Karpas-422 (cell line): ENCODE results near the gene DDX10. TPM values are rescaled to one million over a fixed set of nuclear protein-coding genes. Genes with fewer than 3 reads are reported as not detected.

Experiments used
- DNase-seq: peaks from one replicate; pipeline ENCODE4 v3.0.0-alpha.2; 2015
- H2AFZ ChIP-seq: fragments of 200-600 bp; sonication (generic); 2 replicates; pipeline ENCODE4 v1.6.1; 2014; ENCODE audit warnings: antibody characterized with exemption, low read length, mixed read lengths
- H3K27ac ChIP-seq: fragments of 200-600 bp; sonication (generic); 2 replicates; pipeline ENCODE4 v1.5.1; 2014; ENCODE audit warnings: mild to moderate bottlenecking, low read length, moderate library complexity
- H3K27me3 ChIP-seq: fragments of 200-600 bp; sonication (generic); 2 replicates; pipeline ENCODE4 v1.6.1; 2014; ENCODE audit warnings: low read length, mixed read lengths
- H3K36me3 ChIP-seq: fragments of 200-600 bp; sonication (generic); 2 replicates; pipeline ENCODE4 v1.6.1; 2014; ENCODE audit warnings: low read length, mixed read lengths; ENCODE audit not compliant: insufficient read depth
- H3K4me1 ChIP-seq: fragments of 200-600 bp; sonication (generic); 2 replicates; pipeline ENCODE4 v1.6.1; 2014; ENCODE audit warnings: mild to moderate bottlenecking, low read length, mixed read lengths
- H3K4me2 ChIP-seq: fragments of 200-600 bp; sonication (generic); 2 replicates; pipeline ENCODE4 v1.6.1; 2014; ENCODE audit warnings: low read length, low read depth, mild to moderate bottlenecking; ENCODE audit not compliant: poor library complexity, severe bottlenecking
- H3K4me3 ChIP-seq: fragments of 200-600 bp; sonication (generic); 2 replicates; pipeline ENCODE4 v1.5.1; 2014; ENCODE audit warnings: mild to moderate bottlenecking, antibody characterized with exemption, low read length, mixed read lengths
- H3K79me2 ChIP-seq: fragments of 200-600 bp; sonication (generic); 2 replicates; pipeline ENCODE4 v1.6.1; 2014; ENCODE audit warnings: mild to moderate bottlenecking, low read length, mixed read lengths
- H3K9ac ChIP-seq: fragments of 200-600 bp; sonication (generic); 2 replicates; pipeline ENCODE4 v1.6.0; 2014; ENCODE audit warnings: low read length
- H3K9me2 ChIP-seq: fragments of 200-600 bp; sonication (generic), shearing (Covaris generic); replicated peaks from 2 replicates; pipeline ENCODE4 v1.6.0; 2014; ENCODE audit warnings: mild to moderate bottlenecking, low read length, moderate library complexity; ENCODE audit not compliant: insufficient read depth
- H3K9me3 ChIP-seq: fragments of 300-700, 200-600 bp; sonication (generic); 2 replicates; pipeline ENCODE4 v1.6.1; 2014; ENCODE audit warnings: low read length, mixed read lengths
- H4K20me1 ChIP-seq: fragments of 200-600 bp; sonication (generic); 2 replicates; pipeline ENCODE4 v1.6.1; 2014; ENCODE audit warnings: mild to moderate bottlenecking, antibody characterized with exemption, low read length, low read depth; ENCODE audit not compliant: insufficient read depth
- total RNA-seq: library from RNA; depleted of rRNA; stranded (reverse); fragments of >200 nt; shearing (Covaris generic); gene quantifications from 2 replicates; pipeline ENCODE4 v1.2.3, GENCODE V29; 2014; ENCODE audit warnings: low replicate concordance

DDX10 gene
- total RNA-seq, 1 experiment from 2014 or later: 103 TPM

DNA sequence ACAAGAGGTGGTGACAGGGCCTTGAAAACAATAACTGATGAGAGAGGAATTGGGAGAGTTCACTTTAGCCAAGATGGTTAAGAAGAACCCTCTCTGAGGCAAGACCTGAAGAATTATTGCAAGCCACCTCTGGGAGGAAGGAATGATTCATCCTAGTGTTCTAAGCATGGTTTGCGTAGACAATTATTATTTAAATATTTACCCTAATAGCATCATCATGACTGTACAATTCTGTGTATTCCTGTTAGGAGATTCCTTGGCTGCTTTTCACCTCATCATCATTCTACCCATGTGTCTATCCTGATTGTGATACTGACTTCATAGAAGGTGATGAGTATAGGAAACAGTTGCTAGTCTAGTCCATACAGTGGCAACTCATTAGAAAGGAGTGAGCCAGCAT lies 264.4 kb downstream of the DDX10 start:
- Histone ChIP-seq H3K27ac (no peak overlapping the region), H3K9me3 (no peaks in the 10 kb centered on the region), H3K4me2 (no peak overlapping the region), H2AFZ (no peak overlapping the region), H3K79me2 (peaks cover 44% of the 10 kb centered on the region), H3K4me1 (peaks cover 8% of the 10 kb centered on the region), H4K20me1 (no peaks in the 10 kb centered on the region), H3K36me3 (no peaks in the 10 kb centered on the region), H3K9ac (no peak overlapping the region), H3K4me3 (no peak overlapping the region), H3K9me2 (no peaks in the 10 kb centered on the region), H3K27me3 (no peaks in the 10 kb centered on the region)
- no peak for DNase-seq

DNA sequence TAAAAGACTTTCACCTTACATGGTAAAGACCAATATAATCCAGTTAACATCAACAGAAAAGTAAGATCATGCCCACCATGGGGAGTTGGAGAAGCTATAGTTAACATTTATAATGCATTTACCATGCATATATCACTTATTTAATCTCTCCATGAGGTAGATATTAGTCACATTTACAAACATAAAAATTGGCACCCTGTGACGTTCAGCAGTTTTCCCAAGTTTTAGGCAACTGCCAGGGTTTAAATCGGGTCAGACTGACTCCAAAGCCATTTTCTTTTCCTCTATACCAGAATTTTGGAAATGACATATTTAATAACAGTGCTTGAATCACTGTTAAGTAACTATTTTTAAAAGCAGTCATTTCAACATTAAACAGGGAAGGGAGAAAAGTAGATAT lies 266.3 kb downstream of the DDX10 start:
- H3K79me2 ChIP-seq: peaks cover 32% of the 10 kb centered on the region

DNA sequence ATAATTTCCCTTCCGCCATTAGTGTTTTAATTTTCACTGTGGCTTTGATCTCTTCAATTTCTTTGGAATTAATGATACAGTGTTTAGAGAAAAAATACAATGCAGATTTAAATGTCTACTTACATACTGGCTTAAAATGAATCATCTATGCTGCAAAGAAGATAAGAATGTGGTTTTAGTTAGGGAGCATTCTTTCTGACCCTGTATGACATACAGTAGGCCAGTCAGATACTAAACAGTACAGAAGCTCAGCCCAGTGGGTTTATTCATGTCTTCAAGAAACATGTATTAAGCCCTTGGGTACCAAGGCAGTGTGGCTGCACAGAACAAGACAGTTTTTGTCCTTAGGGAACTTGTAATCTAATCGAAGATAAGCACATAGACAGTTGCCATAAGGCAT lies 268.8 kb downstream of the DDX10 start:
- Histone ChIP-seq H3K4me1 (peaks cover 2% of the 10 kb centered on the region; the same call in 1 of the 2 replicates), H3K4me2 (no peak overlapping the region), H3K36me3 (no peaks in the 10 kb centered on the region), H3K79me2 (peaks cover 22% of the 10 kb centered on the region), H3K9ac (no peak overlapping the region), H3K27ac (no peak overlapping the region), H3K27me3 (no peaks in the 10 kb centered on the region), H4K20me1 (no peaks in the 10 kb centered on the region), H3K9me3 (no peaks in the 10 kb centered on the region), H3K4me3 (no peak overlapping the region), H2AFZ (no peak overlapping the region), H3K9me2 (no peaks in the 10 kb centered on the region)
- no peak for DNase-seq

More for the DNA sequence above, 266.3 kb downstream of the DDX10 start:
- H4K20me1 ChIP-seq: no peaks in the 10 kb centered on the region
- no peak for DNase-seq
- H3K4me2 ChIP-seq: no peak overlapping the region
- no peaks in the 10 kb centered on the region for H3K27me3 ChIP-seq
- no peaks in the 10 kb centered on the region for H3K36me3 ChIP-seq
- H3K9me2 ChIP-seq: no peaks in the 10 kb centered on the region
- no peak overlapping the region for H3K4me3 ChIP-seq
- no peak overlapping the region for H3K27ac ChIP-seq
- H3K9ac ChIP-seq: no peak overlapping the region
- no peaks in the 10 kb centered on the region for H3K9me3 ChIP-seq
- peaks cover 8% of the 10 kb centered on the region for H3K4me1 ChIP-seq
- H2AFZ ChIP-seq: no peak overlapping the region

DNA sequence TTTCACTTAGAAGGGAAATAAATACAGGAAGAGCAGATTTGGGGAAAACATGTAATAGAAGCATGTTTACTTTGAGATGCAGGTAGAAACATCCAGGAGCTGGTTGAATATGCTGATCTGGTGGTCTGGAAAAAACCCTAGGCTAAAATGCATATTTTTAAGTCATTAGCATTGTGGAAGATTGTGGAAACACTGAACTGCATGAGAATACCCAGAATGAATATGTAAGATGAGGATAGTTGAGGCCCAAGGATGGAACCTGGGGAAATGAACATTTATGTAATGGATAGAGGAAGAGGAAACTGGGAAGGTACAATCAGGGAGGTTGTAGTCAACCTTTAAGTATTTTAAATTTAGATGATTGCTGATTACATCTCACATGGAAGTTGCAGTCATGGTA lies 269.4 kb downstream of the DDX10 start:
- H3K79me2 ChIP-seq: peaks cover 18% of the 10 kb centered on the region
- no peaks in the 10 kb centered on the region for H3K27me3 ChIP-seq
- no peak overlapping the region for H2AFZ ChIP-seq
- H3K36me3 ChIP-seq: no peaks in the 10 kb centered on the region
- no peaks in the 10 kb centered on the region for H3K9me3 ChIP-seq
- H3K4me1 ChIP-seq: no peaks in the 10 kb centered on the region
- no peak overlapping the region for H3K4me2 ChIP-seq
- H3K9me2 ChIP-seq: no peaks in the 10 kb centered on the region
- H4K20me1 ChIP-seq: no peaks in the 10 kb centered on the region
- DNase-seq: no peak
- H3K9ac ChIP-seq: no peak overlapping the region
- no peak overlapping the region for H3K27ac ChIP-seq
- no peak overlapping the region for H3K4me3 ChIP-seq

DNA sequence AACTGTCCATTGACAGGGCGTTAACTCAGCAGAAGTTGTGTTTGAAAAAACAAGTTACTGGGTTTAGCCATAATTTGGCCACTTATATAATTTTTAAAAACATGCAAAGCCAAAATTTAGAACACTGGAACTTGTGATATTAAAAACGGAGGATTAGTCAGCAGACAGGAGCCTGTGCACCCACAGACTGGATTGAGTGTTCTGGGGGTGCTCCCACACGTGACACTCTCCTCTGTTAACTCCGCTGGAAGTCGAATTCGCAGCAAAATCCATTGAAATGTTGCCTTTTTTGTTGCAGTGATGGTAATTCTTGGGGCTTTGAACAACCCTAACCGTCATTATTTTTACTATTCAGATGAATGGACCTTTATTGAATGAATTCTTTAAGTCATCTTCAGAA lies 269.8 kb downstream of the DDX10 start:
- Histone ChIP-seq H3K9ac (no peak overlapping the region), H3K27ac (no peak overlapping the region), H3K4me2 (no peak overlapping the region), H3K4me3 (no peak overlapping the region), H3K79me2 (peaks cover 18% of the 10 kb centered on the region), H3K27me3 (no peaks in the 10 kb centered on the region), H3K9me3 (no peaks in the 10 kb centered on the region), H3K36me3 (no peaks in the 10 kb centered on the region), H4K20me1 (no peaks in the 10 kb centered on the region), H3K4me1 (no peaks in the 10 kb centered on the region), H3K9me2 (no peaks in the 10 kb centered on the region), H2AFZ (no peak overlapping the region)
- DNase-seq: no peak

DNA sequence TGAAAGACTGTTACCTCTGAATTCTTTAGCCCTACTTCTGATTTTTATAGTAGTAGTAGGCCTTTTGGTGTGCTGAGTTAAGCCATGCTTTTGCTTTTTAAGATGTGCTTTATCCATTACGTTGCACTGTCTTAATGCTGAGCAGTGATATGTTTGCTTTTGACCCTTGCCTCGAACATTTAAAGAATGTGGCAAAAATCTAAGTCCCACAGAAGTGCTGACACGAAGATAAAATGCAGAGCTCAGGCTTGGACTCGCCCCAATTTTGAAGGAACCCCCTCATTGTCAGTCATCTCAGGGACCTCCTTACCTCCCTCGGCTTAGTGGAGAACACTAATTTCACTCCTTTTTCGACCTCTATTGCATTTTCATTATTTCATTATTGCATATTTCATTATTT lies 272.9 kb downstream of the DDX10 start:
- Histone ChIP-seq H4K20me1 (no peaks in the 10 kb centered on the region), H3K9me2 (no peaks in the 10 kb centered on the region), H3K9me3 (no peaks in the 10 kb centered on the region), H3K9ac (no peak overlapping the region), H3K27ac (no peak overlapping the region), H3K36me3 (peaks cover 10% of the 10 kb centered on the region; the same call in 1 of the 2 replicates), H3K4me1 (no peaks in the 10 kb centered on the region), H3K27me3 (no peaks in the 10 kb centered on the region), H2AFZ (no peak overlapping the region), H3K79me2 (peaks cover 18% of the 10 kb centered on the region), H3K4me2 (no peak overlapping the region), H3K4me3 (no peak overlapping the region)
- DNase-seq: no peak

DNA sequence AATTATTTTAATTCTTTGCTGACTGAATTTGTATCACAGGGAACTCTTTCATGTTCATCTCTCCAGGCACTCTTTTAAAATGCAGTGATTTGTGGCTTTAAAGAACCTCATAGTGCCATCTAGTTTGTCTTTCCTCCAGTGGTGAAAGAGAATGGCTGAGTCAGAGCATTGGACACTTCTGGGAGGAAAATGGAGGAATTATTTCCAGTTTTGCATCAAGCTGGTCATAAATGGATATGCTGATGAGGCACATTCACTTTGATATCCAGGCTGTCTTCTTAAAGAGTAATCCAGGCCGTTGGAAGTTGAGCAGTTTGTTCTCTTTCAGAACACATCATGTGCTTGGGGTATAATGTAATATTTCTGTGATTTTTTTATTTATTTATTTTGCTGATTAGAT lies 273.7 kb downstream of the DDX10 start:
- no peak for DNase-seq
- H3K4me3 ChIP-seq: no peak overlapping the region
- peaks cover 10% of the 10 kb centered on the region; the same call in 1 of the 2 replicates for H3K36me3 ChIP-seq
- no peak overlapping the region for H3K9ac ChIP-seq
- H3K79me2 ChIP-seq: peaks cover 18% of the 10 kb centered on the region
- no peaks in the 10 kb centered on the region for H3K4me1 ChIP-seq
- no peak overlapping the region for H2AFZ ChIP-seq
- no peaks in the 10 kb centered on the region for H3K9me3 ChIP-seq
- H3K27ac ChIP-seq: no peak overlapping the region
- H3K27me3 ChIP-seq: no peaks in the 10 kb centered on the region
- H3K4me2 ChIP-seq: no peak overlapping the region
- H3K9me2 ChIP-seq: no peaks in the 10 kb centered on the region
- no peaks in the 10 kb centered on the region for H4K20me1 ChIP-seq

DNA sequence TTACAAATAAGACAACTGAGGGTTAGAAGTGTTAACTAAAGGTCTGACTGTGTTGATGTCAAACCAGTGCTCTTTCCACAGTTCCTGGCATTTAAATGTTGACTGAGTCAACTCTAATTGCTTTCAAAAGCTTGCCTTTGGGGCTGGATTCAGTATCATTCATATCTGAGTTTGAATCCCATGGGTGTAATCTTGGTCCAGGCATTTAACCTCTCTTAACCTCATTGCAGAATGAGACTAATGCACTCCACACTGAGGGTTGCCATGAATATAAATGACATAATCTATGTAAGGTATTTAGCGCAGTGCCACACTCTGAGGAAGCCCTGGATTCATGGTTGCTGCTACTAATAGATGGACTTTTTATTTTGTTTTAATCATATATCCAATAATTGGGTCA lies 274.3 kb downstream of the DDX10 start:
- Histone ChIP-seq H3K27me3 (no peaks in the 10 kb centered on the region), H3K9me3 (no peaks in the 10 kb centered on the region), H3K4me2 (no peak overlapping the region), H3K4me1 (no peaks in the 10 kb centered on the region), H3K27ac (no peak overlapping the region), H3K9ac (no peak overlapping the region), H3K79me2 (peaks cover 15% of the 10 kb centered on the region), H3K4me3 (no peak overlapping the region), H4K20me1 (no peaks in the 10 kb centered on the region), H3K9me2 (no peaks in the 10 kb centered on the region), H3K36me3 (peaks cover 10% of the 10 kb centered on the region; the same call in 1 of the 2 replicates), H2AFZ (no peak overlapping the region)
- no peak for DNase-seq

DNA sequence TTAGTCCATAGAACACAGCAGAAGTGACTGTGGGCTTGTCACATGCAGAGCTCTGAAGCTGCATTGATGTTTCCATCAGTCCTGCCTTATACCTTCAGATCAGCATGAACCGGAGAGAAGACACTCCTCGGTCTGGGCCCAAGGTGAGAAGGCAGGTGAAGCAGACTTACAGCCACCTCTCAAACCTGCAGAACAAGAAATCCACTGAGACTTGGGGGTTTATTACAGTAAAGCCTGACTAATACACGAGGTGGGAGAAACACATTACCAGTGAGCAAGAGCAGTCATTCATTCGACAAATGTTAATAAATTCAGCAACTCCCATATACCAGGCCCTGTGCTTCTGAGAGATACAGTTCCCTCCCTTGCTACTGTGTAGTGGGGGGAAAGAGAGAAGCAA lies 279.0 kb downstream of the DDX10 start:
- no peak overlapping the region for H3K4me3 ChIP-seq
- H3K4me1 ChIP-seq: no peaks in the 10 kb centered on the region
- H2AFZ ChIP-seq: no peak overlapping the region
- no peaks in the 10 kb centered on the region for H4K20me1 ChIP-seq
- H3K27me3 ChIP-seq: no peaks in the 10 kb centered on the region
- no peaks in the 10 kb centered on the region for H3K79me2 ChIP-seq
- no peaks in the 10 kb centered on the region for H3K9me2 ChIP-seq
- H3K9ac ChIP-seq: no peak overlapping the region
- H3K9me3 ChIP-seq: no peaks in the 10 kb centered on the region
- H3K36me3 ChIP-seq: peaks cover 10% of the 10 kb centered on the region
- no peak for DNase-seq
- no peak overlapping the region for H3K4me2 ChIP-seq
- no peak overlapping the region for H3K27ac ChIP-seq
